ACC112 (cell line): ENCODE measurements around the gene USP27X.

Experiments used
- H2AFZ ChIP-seq: fragments of 200-600 bp; sonication (generic); one replicate; pipeline ENCODE4 v1.6.0; 2017; ENCODE audit warnings: antibody characterized with exemption, low read length; ENCODE audit not compliant: unreplicated experiment
- H3K27ac ChIP-seq: fragments of 200-600 bp; sonication (generic); 2 replicates; pipeline ENCODE4 v1.5.1; 2014; ENCODE audit warnings: low read depth, mild to moderate bottlenecking, antibody characterized with exemption, low read length, moderate library complexity
- H3K27me3 ChIP-seq: fragments of 200-600 bp; sonication (generic); 2 replicates; pipeline ENCODE4 v1.6.1; 2014; ENCODE audit warnings: mild to moderate bottlenecking, antibody characterized with exemption, low read length, moderate library complexity, mixed read lengths; ENCODE audit not compliant: insufficient read depth
- H3K36me3 ChIP-seq: fragments of 200-600 bp; sonication (generic); 2 replicates; pipeline ENCODE4 v1.6.1; 2016; ENCODE audit warnings: mild to moderate bottlenecking, antibody characterized with exemption, low read length, moderate library complexity, mixed read lengths; ENCODE audit not compliant: insufficient read depth
- H3K4me1 ChIP-seq: fragments of 200-600 bp; sonication (generic); one replicate; pipeline ENCODE4 v1.6.1; 2016; ENCODE audit warnings: low read length, mixed read lengths; ENCODE audit not compliant: insufficient read depth, unreplicated experiment, control insufficient read depth
- H3K4me3 ChIP-seq: fragments of 200-600 bp; sonication (generic); 2 replicates; pipeline ENCODE4 v1.5.1; 2014; ENCODE audit warnings: mild to moderate bottlenecking, low read depth, low read length
- H3K79me2 ChIP-seq: fragments of 200-600 bp; sonication (generic); one replicate; pipeline ENCODE4 v1.6.0; 2016; ENCODE audit warnings: low read length; ENCODE audit not compliant: control insufficient read depth, unreplicated experiment, insufficient read depth

The USP27X gene

GRCh38 chrX:49856819-49857218 lies 22.5 kb upstream of the USP27X start:
- no peaks in the 10 kb centered on the region for H3K36me3 ChIP-seq
- no peaks in the 10 kb centered on the region for H3K79me2 ChIP-seq
- no peak overlapping the region for H2AFZ ChIP-seq
- H3K4me1 ChIP-seq: no peaks in the 10 kb centered on the region
- H3K27me3 ChIP-seq: peaks cover 10% of the 10 kb centered on the region
- H3K27ac ChIP-seq: no peak overlapping the region
- no peak overlapping the region for H3K4me3 ChIP-seq

- no peaks in the 10 kb centered on the region for H3K79me2 ChIP-seq
- no peak overlapping the region for H3K4me3 ChIP-seq
- peaks cover 10% of the 10 kb centered on the region for H3K27me3 ChIP-seq
- no peaks in the 10 kb centered on the region for H3K4me1 ChIP-seq
- no peaks in the 10 kb centered on the region for H3K36me3 ChIP-seq
- H3K27ac ChIP-seq: no peak overlapping the region
- no peak overlapping the region for H2AFZ ChIP-seq
Measured at GRCh38 chrX:49858341-49858740, 20.9 kb upstream of the USP27X start.

DNA sequence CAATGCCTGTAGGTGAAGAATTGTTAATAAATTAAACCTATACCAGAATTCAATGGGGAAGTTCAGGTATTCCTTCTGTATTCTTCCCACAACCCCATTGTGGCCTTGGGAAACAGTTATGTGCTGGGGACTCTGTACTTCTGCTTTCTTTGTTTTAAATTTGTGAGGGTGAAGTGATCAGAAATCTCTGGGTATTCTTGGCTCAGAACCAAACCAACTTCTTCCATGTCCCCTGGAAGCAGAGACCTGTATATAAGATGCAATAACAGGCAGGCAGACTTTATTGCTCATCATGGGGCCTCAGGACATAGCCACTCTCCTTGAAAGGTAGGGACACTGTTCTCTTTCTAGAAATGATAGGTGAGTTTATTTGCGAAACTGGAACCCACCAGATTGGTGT lies 19.8 kb upstream of the USP27X start:
- H3K79me2 ChIP-seq: no peaks in the 10 kb centered on the region
- no peak overlapping the region for H2AFZ ChIP-seq
- no peaks in the 10 kb centered on the region for H3K36me3 ChIP-seq
- H3K27me3 ChIP-seq: peaks cover 6% of the 10 kb centered on the region
- no peaks in the 10 kb centered on the region for H3K4me1 ChIP-seq
- no peak overlapping the region for H3K4me3 ChIP-seq
- H3K27ac ChIP-seq: no peak overlapping the region

GRCh38 chrX:49860867-49861535 lies 18.3 kb upstream of the USP27X start:
- Histone ChIP-seq H3K4me1 (no peaks in the 10 kb centered on the region), H3K79me2 (no peaks in the 10 kb centered on the region)

GRCh38 chrX:49862093-49862492 lies 17.2 kb upstream of the USP27X start:
- Histone ChIP-seq H3K27me3 (peaks cover 6% of the 10 kb centered on the region), H3K4me1 (no peaks in the 10 kb centered on the region), H2AFZ (no peak overlapping the region), H3K36me3 (no peaks in the 10 kb centered on the region), H3K4me3 (no peak overlapping the region), H3K27ac (no peak overlapping the region), H3K79me2 (no peaks in the 10 kb centered on the region)

More at GRCh38 chrX:49860867-49861535, 18.3 kb upstream of the USP27X start:
- Histone ChIP-seq H3K27me3 (peaks cover 4% of the 10 kb centered on the region; the same call in 1 of the 2 replicates), H3K36me3 (no peaks in the 10 kb centered on the region), H3K4me3 (no peak overlapping the region), H3K27ac (no peak overlapping the region), H2AFZ (no peak overlapping the region)

- H3K4me1 ChIP-seq: no peaks in the 10 kb centered on the region
- H2AFZ ChIP-seq: no peak overlapping the region
- no peak overlapping the region for H3K4me3 ChIP-seq
- H3K36me3 ChIP-seq: no peaks in the 10 kb centered on the region
- no peak overlapping the region for H3K27ac ChIP-seq
- H3K79me2 ChIP-seq: no peaks in the 10 kb centered on the region
- H3K27me3 ChIP-seq: peaks cover 16% of the 10 kb centered on the region
Measured at GRCh38 chrX:49868739-49869138, 10.5 kb upstream of the USP27X start.

GRCh38 chrX:49876750-49877149 lies 2.5 kb upstream of the USP27X start:
- no peaks in the 10 kb centered on the region for H3K79me2 ChIP-seq
- no peaks in the 10 kb centered on the region for H3K36me3 ChIP-seq
- no peak overlapping the region for H3K27ac ChIP-seq
- H3K27me3 ChIP-seq: no peaks in the 10 kb centered on the region
- H3K4me3 ChIP-seq: no peak overlapping the region
- H2AFZ ChIP-seq: no peak overlapping the region
- peaks cover 11% of the 10 kb centered on the region for H3K4me1 ChIP-seq

GRCh38 chrX:49877397-49878101 lies 1.7 kb upstream of the USP27X start:
- no peaks in the 10 kb centered on the region for H3K36me3 ChIP-seq
- H3K79me2 ChIP-seq: no peaks in the 10 kb centered on the region
- no peak overlapping the region; the same call in 1 of the 2 replicates for H3K4me3 ChIP-seq
- no peak overlapping the region for H2AFZ ChIP-seq
- H3K27me3 ChIP-seq: no peaks in the 10 kb centered on the region
- H3K4me1 ChIP-seq: peaks cover 11% of the 10 kb centered on the region
- no peak overlapping the region for H3K27ac ChIP-seq

- Histone ChIP-seq H2AFZ (peak overlapping the region; percentile 85), H3K4me1 (peaks cover 11% of the 10 kb centered on the region), H3K27me3 (no peaks in the 10 kb centered on the region), H3K4me3 (peak overlapping the region; percentile 89), H3K27ac (peak overlapping the region; percentile 74), H3K36me3 (no peaks in the 10 kb centered on the region), H3K79me2 (no peaks in the 10 kb centered on the region)
Measured at GRCh38 chrX:49878128-49878833, 1.0 kb upstream of the USP27X start.

DNA sequence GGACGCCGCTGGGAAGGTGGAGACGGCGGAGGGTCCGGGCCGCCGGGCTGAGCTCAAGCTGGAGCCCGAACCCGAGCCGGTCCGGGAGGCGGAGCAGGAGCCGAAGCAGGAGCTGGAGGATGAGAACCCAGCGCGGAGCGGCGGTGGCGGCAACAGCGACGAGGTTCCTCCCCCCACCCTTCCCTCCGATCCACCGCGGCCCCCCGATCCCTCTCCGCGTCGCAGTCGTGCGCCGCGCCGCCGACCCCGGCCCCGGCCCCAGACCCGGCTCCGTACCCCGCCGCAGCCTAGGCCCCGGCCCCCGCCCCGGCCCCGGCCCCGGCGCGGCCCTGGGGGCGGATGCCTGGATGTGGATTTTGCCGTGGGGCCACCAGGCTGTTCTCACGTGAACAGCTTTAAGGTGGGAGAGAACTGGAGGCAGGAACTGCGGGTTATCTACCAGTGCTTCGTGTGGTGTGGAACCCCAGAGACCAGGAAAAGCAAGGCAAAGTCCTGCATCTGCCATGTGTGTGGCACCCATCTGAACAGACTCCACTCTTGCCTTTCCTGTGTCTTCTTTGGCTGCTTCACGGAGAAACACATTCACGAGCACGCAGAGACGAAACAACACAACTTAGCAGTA lies 483 bp downstream of the USP27X start:
- Histone ChIP-seq H3K36me3 (no peaks in the 10 kb centered on the region), H3K27ac (peak overlapping the region; percentile 74; the same call in 1 of the 2 replicates), H3K4me1 (peaks cover 11% of the 10 kb centered on the region), H3K79me2 (no peaks in the 10 kb centered on the region), H3K27me3 (no peaks in the 10 kb centered on the region), H2AFZ (peak overlapping the region; percentile 68), H3K4me3 (peak overlapping the region; percentile 89)
